Amygdala (tissue), 56 donors: ENCODE measurements around the gene OR2B2.
"Not testable (repeated sequence)": the region's sequence is repeated elsewhere in the genome, so short reads cannot be mapped to it uniquely, and the experiment has no call there.

Experiments
- DNase-seq, 56 donors: peaks; one replicate each; lab custom pipeline; 2025; lab: John Stamatoyannopoulos, UW

Gene OR2B2

GRCh38 chr6:27911956-27912446 is at the start of gene OR2B2:
Gene OR2B2, minus strand, starts transcription at chr6:27912396. Its CDS starts 77 bp downstream, at chr6:27912319.
- no peak for DNase-seq

DNA sequence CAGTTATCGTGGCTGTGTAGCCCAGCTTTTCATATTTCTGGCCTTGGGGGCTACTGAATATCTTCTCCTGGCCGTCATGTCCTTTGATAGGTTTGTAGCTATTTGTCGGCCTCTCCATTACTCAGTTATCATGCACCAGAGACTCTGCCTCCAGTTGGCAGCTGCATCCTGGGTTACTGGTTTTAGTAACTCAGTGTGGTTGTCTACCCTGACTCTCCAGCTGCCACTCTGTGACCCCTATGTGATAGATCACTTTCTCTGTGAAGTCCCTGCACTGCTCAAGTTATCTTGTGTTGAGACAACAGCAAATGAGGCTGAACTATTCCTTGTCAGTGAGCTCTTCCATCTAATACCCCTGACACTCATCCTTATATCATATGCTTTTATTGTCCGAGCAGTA is 45.3 kb upstream of the OR2B2 start:
- DNase-seq, result no peak

- DNase-seq, result no peak
Measured at GRCh38 chr6:27956941-27957340, 44.7 kb upstream of the OR2B2 start, which contains the start of gene OR2B6. Gene OR2B6, plus strand, starts transcription at chr6:27957241. Its CDS starts 0 bp downstream, at chr6:27957241.

DNA sequence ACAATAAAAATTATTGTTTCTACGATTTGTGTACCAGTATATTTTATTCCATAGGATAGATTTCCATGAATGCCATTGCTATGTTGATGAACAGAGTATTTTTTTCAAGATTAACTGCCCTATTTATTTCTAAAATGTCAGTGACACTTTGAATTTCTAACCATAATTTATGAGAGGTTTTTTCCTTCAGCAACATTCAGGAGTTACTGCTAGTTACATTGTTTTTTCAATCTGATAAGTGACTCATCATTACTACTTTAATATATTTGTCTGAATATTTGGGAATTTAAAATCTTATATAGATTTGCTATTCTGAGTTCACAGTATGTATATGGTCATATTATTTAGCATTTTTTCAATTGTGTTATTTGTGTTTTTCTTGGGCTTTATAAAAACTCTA is 38.8 kb upstream of the OR2B2 start:
- DNase-seq, result no peak

DNA sequence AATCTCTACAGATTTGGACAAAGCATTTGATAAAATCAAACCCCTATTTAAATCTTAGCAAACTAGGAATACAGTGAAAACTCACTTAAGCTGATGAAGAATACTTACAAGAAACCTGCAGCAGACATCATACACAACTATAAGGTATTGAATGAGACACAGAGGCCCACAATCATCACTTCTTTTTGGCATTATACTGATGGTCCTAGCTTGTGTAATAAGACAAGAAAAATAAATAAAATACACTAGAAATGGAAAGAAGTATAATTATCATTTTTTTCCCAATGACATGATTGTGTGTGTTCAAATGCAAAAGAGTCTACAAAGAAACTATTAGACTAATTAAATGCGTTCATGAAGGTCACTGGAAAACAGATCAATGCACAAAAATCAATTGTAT is 36.0 kb upstream of the OR2B2 start:
- DNase-seq, result no peak

- DNase-seq, result not testable (repeated sequence)
Measured at GRCh38 chr6:27943072-27943471, 30.9 kb upstream of the OR2B2 start.

- no peak for DNase-seq
Measured at GRCh38 chr6:27940766-27941165, 28.6 kb upstream of the OR2B2 start.

- no peak for DNase-seq
Measured at GRCh38 chr6:27931209-27931608, 19.0 kb upstream of the OR2B2 start.

DNA sequence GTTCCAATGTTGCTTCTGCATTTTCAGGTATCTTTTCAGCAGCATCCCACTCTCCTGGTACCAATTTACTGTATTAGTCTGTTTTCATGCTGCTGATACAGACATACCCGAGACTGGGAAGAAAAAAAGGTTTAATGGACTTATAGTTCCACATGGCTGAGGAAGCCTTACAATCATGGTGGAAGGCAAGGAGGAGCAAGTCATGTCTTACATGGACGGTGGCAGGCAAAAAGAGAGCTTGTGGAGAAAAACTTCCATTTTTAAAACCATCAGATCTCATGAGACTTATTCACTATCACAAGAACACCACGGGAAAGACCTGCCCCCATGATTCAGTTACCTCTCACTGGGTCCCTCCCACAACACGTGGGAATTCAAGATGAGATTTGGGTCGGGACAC is 17.7 kb upstream of the OR2B2 start:
- DNase-seq, result not testable (repeated sequence)

DNA sequence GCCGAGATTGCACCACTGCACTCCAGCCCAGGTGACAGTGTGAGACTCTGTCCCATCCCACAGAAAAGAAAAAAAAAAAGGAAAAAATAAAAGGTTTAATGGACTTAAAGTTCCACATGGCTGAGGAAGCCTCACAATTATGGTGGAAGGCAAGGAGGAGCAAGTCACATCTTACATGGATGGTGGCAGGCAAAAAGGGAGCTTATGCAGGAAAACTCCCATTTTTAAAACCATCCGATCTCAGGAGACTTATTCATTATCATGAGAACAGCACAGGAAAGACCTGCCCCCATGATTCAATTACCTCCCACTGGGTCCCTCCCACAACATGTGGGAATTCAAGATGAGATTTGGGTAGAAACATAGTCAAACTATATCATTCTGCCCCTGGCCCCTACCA is 15.8 kb upstream of the OR2B2 start:
- not testable (repeated sequence) for DNase-seq

DNA sequence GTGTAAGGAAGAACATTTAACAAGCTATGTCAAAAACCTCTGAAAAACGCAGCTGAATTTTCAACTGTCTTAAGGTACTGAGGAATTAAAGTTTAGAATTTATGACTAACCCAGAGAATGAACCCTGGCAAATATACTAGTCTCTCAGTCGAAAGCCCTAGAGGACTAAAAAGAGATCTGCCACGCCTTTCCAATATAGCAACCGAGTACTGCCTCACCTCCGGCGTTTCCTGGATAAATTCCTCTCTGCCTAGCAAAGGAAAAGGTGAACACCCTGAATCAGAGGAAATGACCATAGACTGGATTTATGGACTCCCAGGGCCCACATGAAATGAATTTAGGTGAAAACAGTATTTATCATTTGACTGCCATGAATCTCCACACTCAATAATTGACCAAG is 12.0 kb upstream of the OR2B2 start:
- DNase-seq, result no peak

GRCh38 chr6:27922949-27923348 is 10.8 kb upstream of the OR2B2 start:
- no peak for DNase-seq

- no peak for DNase-seq
Measured at GRCh38 chr6:27908017-27908416, 4.2 kb downstream of the OR2B2 start.

- DNase-seq, result peak in 55 of 56 donors; percentile 15 to 95 (median 72)
Measured at GRCh38 chr6:27902335-27903314, 9.6 kb downstream of the OR2B2 start.

- no peak for DNase-seq
Measured at GRCh38 chr6:27901801-27902200, 10.4 kb downstream of the OR2B2 start.

DNA sequence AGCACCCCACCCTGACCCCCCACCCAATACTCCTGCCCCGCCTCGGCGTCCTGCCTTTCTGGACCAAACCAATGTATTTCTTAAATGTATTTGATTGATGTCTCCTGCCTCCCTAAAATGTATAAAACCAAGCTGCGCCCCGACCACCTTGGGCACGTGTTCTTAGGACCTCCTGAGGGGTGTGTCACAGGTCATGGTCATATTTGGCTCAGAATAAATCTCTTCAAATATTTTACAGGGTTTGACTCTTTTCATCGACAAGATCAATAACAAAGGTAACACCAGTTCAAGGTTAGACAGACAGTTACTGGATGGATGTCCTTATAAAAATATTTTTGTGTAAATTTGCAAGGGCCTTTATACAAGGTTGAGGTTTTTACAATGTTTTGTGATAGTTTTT is 12.0 kb downstream of the OR2B2 start:
- DNase-seq, result not testable (repeated sequence)

- DNase-seq, result no peak
Measured at GRCh38 chr6:27899543-27899942, 12.7 kb downstream of the OR2B2 start.

DNA sequence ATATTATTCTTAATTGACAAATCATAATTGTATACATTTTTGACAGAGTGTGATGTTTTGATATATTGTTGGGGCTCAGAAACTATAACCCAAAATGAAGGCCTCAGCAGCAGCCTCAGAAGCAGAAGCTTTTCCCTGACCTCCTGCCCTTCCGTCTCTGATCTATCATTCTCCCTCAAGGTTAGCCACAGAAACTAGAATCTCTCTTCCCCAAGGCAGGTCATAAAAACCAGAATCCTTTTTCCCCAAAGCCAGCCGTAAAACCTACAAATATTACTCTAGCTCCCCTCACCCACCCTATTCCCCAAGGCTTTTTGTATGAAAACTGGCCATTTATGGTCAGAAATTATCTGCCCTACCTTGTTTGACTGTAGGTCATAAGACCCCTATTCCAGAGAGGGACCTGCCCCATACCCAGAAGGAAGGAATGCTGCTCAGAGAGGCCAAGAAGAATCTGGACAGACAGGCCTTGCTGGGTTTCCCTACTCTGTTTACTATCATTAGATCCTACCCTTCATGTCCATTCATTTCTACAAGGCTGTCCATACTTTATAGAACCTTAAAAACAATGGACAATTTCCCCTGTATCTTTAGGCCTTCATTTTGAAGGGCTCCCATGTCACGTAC is 14.5 kb downstream of the OR2B2 start:
- no peak for DNase-seq

DNA sequence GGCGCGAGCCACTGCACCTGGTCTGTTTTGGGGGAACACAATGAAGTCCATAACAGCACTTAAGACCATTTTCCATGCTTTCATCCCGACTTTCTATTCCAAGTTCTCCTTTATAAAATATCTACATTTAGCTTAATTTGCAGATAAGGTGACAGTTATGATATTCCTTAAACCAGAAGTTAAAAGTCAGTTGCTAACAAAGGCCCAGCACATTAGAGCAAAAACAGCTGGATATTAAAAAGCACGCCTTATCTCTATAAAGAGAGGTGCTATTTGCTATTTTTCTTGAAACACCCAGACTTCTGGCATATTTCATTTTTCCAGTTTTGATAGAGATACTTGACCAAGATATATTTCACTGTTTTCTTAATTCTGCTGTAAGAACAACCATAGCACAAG is 15.8 kb downstream of the OR2B2 start:
- DNase-seq, result no peak

- peak in 44 of 56 donors; percentile 6 to 77 (median 38) for DNase-seq
Measured at GRCh38 chr6:27894839-27895762, 17.1 kb downstream of the OR2B2 start.
